HG03039 (cell line): Measurements from ENCODE around the gene RTTN.
"Not testable (repeated sequence)": the region's sequence is repeated elsewhere in the genome, so short reads cannot be mapped to it uniquely, and the experiment has no call there.

Experiments used
- ATAC-seq: cut with Tn5 transposase; IDR thresholded peaks from one replicate; pipeline ENCODE4 v1.9.1; 2021; ENCODE audit warnings: mild to moderate bottlenecking, moderate library complexity; ENCODE audit not compliant: unreplicated experiment

Gene RTTN

GRCh38 chr18:69985239-69985638 lies 220.2 kb downstream of the RTTN start:
- no peak for ATAC-seq

GRCh38 chr18:69982417-69982816 lies 223.1 kb downstream of the RTTN start:
- no peak for ATAC-seq

- ATAC-seq, result peak; percentile 37
Observed at GRCh38 chr18:69981948-69982347, 223.5 kb downstream of the RTTN start.

DNA sequence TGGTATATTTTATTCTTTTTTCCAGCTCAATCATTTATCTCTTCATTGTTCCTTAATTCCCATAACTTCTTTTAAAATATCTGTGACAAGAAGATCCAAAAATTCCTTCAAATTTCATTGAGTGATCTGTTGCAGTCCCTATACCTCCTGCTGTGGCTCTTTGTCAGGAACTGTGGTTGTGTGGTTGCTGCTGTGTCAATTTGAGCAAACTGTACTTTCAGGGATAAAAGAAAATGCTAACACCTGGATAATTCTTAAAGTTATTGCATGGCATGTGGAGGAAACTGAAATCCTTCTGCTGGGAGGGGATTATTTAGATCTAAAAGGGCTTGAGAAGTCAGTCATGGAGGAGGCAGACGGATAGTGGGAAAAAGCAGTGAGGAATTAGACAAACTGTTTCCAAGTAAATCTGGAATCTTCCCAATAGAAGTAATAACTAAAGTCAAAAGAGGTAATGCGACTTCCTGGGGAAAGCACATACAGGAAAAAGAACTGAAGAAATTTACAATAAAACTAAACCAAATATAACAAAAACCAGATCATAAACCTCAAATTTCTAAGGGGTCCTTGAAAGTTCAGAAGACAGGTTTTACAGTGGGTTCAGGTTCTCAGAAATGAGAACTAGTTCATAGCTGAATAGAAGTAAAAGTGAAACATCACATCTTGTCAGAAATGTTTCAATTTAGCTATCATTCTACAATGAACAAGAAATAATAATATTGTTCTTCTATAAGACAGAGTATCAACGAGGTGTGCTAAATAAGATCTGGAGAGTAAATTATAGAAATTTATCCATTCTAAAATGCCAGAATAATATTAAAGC lies 224.3 kb downstream of the RTTN start:
- ATAC-seq, result no peak

DNA sequence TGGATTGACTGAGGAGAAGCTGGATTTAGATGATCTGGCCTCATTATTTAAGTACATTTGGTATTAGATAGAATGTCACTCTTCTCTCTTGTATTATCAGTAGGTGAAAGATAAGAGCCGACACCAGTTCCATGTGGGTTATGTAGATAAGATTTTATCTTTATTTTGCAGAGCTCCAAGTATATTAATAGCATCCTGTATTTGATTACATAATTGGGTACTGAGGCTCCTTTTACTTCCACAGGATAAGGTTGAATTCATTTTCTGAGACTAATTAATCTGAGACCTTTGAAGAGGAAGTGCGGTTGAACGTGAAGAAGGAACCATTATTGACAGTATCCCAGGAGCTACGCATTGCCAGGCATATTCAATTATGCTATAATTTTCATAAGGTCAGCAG lies 225.0 kb downstream of the RTTN start:
- no peak for ATAC-seq

DNA sequence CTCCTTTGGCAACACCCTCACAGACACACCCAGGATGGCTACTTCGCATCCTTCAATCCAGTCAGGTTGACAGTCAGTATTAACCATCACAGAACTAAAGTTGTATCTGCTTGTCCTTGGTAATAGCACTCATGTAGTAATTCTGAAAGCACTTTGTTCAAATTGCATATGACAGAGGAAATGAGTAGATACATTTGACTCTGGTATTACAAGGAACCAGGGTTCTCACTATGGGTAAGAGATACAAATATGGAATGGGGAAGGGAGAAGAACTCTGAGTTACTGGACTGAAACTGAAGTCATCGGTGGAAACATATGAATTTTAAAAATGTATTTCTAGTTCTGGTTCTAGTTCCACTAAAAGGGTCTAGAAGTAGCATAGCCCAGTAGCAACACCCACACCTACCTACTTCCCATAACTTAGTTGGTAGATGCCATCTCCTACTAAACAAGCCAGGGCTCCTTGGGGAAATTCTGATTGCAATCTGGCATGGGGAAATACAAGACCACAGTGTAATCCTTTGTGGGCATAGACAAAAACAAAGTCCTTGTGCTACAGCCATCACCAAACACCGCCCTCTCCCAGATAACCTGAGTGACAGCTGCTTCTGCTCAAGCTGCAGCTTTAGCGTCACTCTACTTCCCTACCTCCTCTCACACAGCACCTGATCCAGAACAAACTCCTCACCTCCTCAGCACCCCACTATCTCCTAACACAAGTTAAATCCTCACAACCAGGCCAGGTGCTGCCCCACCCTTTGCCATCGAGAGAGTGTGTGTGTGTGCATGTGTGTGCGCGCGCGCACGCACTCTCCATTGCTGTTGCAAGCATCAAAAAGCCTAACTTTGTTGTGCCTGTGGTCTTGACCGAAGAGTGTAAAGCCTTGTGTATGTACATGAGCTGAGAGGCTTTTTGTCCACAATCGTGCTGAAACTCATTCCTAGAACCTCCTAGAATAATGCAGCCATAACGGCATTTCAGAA lies 226.5 kb downstream of the RTTN start:
- peak; percentile 76 for ATAC-seq

DNA sequence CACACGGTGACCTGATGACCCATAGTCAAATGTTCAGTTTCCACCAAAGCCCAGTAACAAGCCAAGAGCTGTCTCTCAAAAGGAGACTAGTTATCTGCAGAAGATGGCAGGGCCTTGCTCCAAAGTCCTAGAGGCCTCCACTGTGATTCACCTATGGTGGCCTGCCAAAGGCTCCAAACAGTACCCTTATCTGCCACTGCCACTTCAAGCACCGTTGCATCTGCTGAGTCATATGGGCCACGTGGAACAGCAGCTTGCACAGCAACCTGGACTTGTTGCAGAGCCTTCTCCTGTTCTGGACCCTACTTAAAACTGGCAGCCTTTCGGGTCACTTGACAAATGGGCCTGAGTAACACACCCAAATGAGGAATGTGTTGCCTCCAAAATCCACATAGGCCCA lies 230.2 kb downstream of the RTTN start:
- not testable (repeated sequence) for ATAC-seq

GRCh38 chr18:69974365-69974764 lies 231.1 kb downstream of the RTTN start:
- no peak for ATAC-seq

- no peak for ATAC-seq
Observed at GRCh38 chr18:69969491-69969890, 236.0 kb downstream of the RTTN start.

GRCh38 chr18:69968039-69968438 lies 237.4 kb downstream of the RTTN start:
- ATAC-seq, result no peak

DNA sequence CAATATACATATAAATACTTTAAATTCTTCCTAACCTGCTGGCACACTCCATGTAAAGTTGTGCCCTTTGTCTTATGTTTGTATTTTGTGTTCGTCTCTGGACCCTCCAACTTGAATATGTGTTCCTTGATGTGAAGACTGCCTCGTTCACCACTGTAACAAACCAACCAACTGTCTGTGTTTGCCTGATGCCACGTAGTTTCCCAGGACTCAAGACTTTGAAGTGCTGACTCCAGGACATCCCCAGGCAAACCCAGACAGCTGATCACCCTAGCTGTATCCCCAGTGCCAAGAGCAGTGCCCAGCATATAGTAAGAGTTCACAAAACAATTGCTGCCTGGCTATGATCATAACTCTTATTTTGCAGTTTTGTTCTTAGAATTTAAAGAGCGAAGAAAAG lies 242.3 kb downstream of the RTTN start:
- ATAC-seq, result no peak

GRCh38 chr18:69961718-69962117 lies 243.8 kb downstream of the RTTN start:
- ATAC-seq, result no peak

- ATAC-seq, result peak; percentile 53
Observed at GRCh38 chr18:69958422-69958821, 247.1 kb downstream of the RTTN start.

- ATAC-seq, result no peak
Observed at GRCh38 chr18:69957747-69958146, 247.7 kb downstream of the RTTN start.

DNA sequence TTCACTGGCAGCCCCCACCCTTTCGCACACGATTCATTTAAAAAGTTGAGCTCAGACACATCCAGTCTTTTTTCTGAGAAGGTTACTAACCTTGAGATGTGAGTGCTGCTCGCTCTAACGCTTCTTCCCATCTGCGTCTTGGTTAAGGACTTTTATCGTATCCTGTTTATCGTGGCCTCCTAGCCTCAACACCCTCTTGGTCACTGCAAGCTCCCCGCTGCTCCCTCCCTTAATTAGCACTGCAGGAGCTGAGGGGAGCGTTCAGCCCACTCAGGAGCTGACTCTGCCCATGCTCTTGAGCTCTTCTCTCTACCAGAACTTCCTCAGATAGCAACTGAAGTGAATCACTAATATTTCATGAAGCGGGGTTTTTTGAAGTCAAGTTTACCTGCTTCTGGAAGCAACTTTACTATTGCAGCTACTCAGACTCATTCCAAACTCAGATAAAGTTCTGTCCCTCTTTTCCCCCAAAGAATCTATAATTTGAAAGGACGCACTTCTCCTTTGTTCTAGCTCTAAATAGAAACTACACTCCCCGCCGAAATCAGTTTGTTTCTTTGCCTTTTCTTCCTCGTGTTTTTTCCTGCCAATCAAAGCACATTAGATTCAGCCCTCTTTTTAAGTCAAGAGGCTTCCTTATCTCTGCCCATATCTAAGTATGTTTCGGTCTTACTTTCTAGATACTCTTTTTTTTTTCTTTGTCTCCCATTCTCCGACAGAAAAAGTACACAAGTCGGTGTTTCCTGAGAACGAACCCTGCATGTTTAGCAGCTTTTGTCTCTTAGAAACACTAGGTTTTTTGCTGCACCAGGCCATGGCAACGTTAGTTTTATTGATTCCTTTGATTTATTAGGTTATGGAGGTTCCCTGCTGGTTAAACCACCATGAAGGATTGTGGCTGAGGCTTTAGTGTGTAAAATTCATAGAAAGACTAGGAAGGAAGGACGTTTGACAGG lies 248.5 kb downstream of the RTTN start:
- ATAC-seq, result no peak

DNA sequence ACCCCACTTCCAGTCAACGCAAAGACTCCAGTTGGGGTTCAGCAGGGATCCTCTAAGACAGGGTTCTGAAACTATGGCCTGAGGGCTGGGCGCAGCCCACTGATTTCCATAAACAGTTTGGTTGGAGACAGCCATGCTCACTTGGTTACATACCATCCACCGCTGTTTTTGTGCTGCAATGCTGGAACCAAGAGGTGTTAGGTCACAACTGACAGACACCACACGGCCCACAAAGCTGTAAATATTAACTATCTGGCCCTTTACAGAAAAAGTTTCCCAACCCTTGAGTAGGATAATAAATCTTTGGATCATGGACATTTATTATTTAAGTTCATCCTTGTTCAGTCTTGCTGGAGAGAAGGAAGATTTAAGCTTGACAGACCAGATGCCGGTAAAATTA lies 249.4 kb downstream of the RTTN start:
- no peak for ATAC-seq

- ATAC-seq, result peak; percentile 29
Observed at GRCh38 chr18:69954719-69955480, 250.6 kb downstream of the RTTN start.

DNA sequence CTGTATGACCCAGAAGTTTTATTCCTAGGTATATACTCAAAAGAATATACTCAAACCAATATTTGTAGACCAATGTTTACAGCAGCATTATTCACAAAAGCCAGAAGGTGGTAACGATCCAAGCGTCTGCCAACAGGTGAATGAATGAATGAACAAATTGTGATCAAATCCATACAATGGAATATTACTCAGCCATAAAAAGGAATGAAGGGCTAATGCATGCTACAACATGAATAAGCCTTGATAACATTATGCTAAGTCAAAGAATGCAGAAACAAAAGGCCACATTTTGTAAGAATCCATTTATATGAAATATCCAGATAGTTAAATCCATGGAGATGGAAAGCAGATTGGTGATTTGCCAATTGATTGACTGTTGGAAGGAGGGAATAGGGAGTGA lies 252.3 kb downstream of the RTTN start:
- no peak for ATAC-seq
